Measurements from ENCODE around the gene ATRX.
"Not testable (repeated sequence)": the region's sequence is repeated elsewhere in the genome, so short reads cannot be mapped to it uniquely, and the experiment has no call there.

- not testable (repeated sequence) for TF ChIP-seq CTCF (IDR thresholded peaks at IDR 0.05; ENCODE audit: control extremely low read depth in 1 of 3, insufficient read depth in 1 of 3, low read depth in 1 of 3, low read length in 3 of 3)
- TF ChIP-seq, protein P1, sequence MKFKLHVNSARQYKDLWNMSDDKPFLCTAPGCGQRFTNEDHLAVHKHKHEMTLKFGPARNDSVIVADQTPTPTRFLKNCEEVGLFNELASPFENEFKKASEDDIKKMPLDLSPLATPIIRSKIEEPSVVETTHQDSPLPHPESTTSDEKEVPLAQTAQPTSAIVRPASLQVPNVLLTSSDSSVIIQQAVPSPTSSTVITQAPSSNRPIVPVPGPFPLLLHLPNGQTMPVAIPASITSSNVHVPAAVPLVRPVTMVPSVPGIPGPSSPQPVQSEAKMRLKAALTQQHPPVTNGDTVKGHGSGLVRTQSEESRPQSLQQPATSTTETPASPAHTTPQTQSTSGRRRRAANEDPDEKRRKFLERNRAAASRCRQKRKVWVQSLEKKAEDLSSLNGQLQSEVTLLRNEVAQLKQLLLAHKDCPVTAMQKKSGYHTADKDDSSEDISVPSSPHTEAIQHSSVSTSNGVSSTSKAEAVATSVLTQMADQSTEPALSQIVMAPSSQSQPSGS (IDR thresholded peaks at IDR 0.05; ENCODE audit: low read length): not testable (repeated sequence)
Measured at GRCh38 chrX:77531261-77531660, 254.8 kb downstream of the ATRX start.

Measured in H1 (cell line).